Neural cell (in vitro differentiated cells): ENCODE measurements around the gene RAPGEF2. TPM values are rescaled to one million over a fixed set of nuclear protein-coding genes. Genes with fewer than 3 reads are reported as not detected.

Source experiments
- H2AFZ ChIP-seq: fragments of 200-600, 300-800 bp; sonication (generic), shearing (Covaris generic); 2 replicates; pipeline ENCODE4 v1.6.0; 2014; ENCODE audit warnings: low read depth, mild to moderate bottlenecking, antibody characterized with exemption, low read length, moderate library complexity
- H3F3A ChIP-seq: fragments of 200-600 bp; shearing (Covaris generic); 2 replicates; pipeline ENCODE4 v1.6.1; 2016; ENCODE audit warnings: mild to moderate bottlenecking, moderate library complexity, mixed read lengths, antibody characterized with exemption, low read length; ENCODE audit not compliant: insufficient read depth, poor library complexity, severe bottlenecking
- H3K27ac ChIP-seq: fragments of 200-600, 300-800 bp; sonication (generic), shearing (Covaris generic); 2 replicates; pipeline ENCODE4 v1.5.1; 2014; ENCODE audit warnings: mild to moderate bottlenecking, low read length, moderate library complexity
- H3K27me3 ChIP-seq: fragments of 300-800, 200-600 bp; sonication (generic), shearing (Covaris generic); 2 replicates; pipeline ENCODE4 v1.6.0; 2014; ENCODE audit warnings: mild to moderate bottlenecking, low read depth, low read length, moderate library complexity; ENCODE audit not compliant: insufficient read depth
- H3K36me3 ChIP-seq: fragments of 300-800, 200-600 bp; sonication (generic), shearing (Covaris generic); 2 replicates; pipeline ENCODE4 v1.5.1; 2014; ENCODE audit warnings: mild to moderate bottlenecking, antibody characterized with exemption, low read length, moderate library complexity; ENCODE audit not compliant: insufficient read depth
- H3K4me2 ChIP-seq: fragments of 300-800, 200-600 bp; sonication (generic), shearing (Covaris generic); 2 replicates; pipeline ENCODE4 v1.6.0; 2014; ENCODE audit warnings: mild to moderate bottlenecking, low read length
- H3K4me3 ChIP-seq: fragments of 300-800, 200-600 bp; sonication (generic), shearing (Covaris generic); 2 replicates; pipeline ENCODE4 v1.5.1; 2014; ENCODE audit warnings: mild to moderate bottlenecking, low read length, moderate library complexity
- H3K79me2 ChIP-seq: fragments of 200-600 bp; shearing (Covaris generic); replicated peaks from 2 replicates; pipeline ENCODE4 v1.6.0; 2014; ENCODE audit warnings: mild to moderate bottlenecking, low read length, moderate library complexity; ENCODE audit not compliant: insufficient read depth
- H3K9ac ChIP-seq: fragments of 300-800, 200-600 bp; sonication (generic), shearing (Covaris generic); 2 replicates; pipeline ENCODE4 v1.6.1; 2016; ENCODE audit warnings: mild to moderate bottlenecking, low read length, mixed read lengths
- H3K9me2 ChIP-seq: fragments of 200-600 bp; shearing (Covaris generic); 2 replicates; pipeline ENCODE4 v1.6.1; 2016; ENCODE audit warnings: mild to moderate bottlenecking, low read length, mixed read lengths; ENCODE audit not compliant: insufficient read depth
- H3K9me3 ChIP-seq: fragments of 200-600, 300-800 bp; sonication (generic), shearing (Covaris generic); 2 replicates; pipeline ENCODE4 v1.6.1; 2016; ENCODE audit warnings: mild to moderate bottlenecking, mixed run types, low read length, moderate library complexity, mixed read lengths
- H4K20me1 ChIP-seq: fragments of 200-600 bp; shearing (Covaris generic); 2 replicates; pipeline ENCODE4 v1.6.1; 2016; ENCODE audit warnings: mild to moderate bottlenecking, mixed run types; ENCODE audit not compliant: insufficient read depth
- CTCF ChIP-seq: fragments of 450-650 bp; IDR thresholded peaks from 2 replicates; pipeline ENCODE4 v1.5.1; 2014; ENCODE audit warnings: antibody characterized with exemption, mild to moderate bottlenecking, moderate library complexity; ENCODE audit not compliant: poor library complexity, severe bottlenecking
- EP300 ChIP-seq: fragments of 450-650 bp; conservative IDR thresholded peaks from 2 replicates; pipeline ENCODE4 v1.6.1; 2014; ENCODE audit warnings: antibody characterized with exemption, mild to moderate bottlenecking, moderate library complexity; ENCODE audit not compliant: poor library complexity, severe bottlenecking
- EZH2 ChIP-seq: fragments of 200-600, 300-800 bp; shearing (Covaris generic), sonication (generic); IDR thresholded peaks from 2 replicates; pipeline ENCODE4 v1.6.1; 2014; ENCODE audit warnings: antibody characterized with exemption, low read length, borderline replicate concordance, mild to moderate bottlenecking; ENCODE audit not compliant: insufficient read depth, poor library complexity, severe bottlenecking
- MXI1 ChIP-seq: fragments of 450-650 bp; conservative IDR thresholded peaks from 2 replicates; pipeline ENCODE4 v1.6.1; 2014; ENCODE audit warnings: antibody characterized with exemption, mild to moderate bottlenecking; ENCODE audit not compliant: poor library complexity, severe bottlenecking
- POLR2AphosphoS5 ChIP-seq: IDR thresholded peaks from 2 replicates; pipeline ENCODE4 v1.6.1; 2012
- RAD21 ChIP-seq: fragments of 450-650 bp; conservative IDR thresholded peaks from 2 replicates; pipeline ENCODE4 v1.6.1; 2014; ENCODE audit warnings: antibody characterized with exemption, mild to moderate bottlenecking, moderate library complexity
- REST ChIP-seq: IDR thresholded peaks from 2 replicates; pipeline ENCODE4 v1.6.1; 2012; ENCODE audit warnings: borderline replicate concordance
- SMC3 ChIP-seq: fragments of 450-650 bp; conservative IDR thresholded peaks from 2 replicates; pipeline ENCODE4 v1.6.1; 2014; ENCODE audit warnings: antibody characterized with exemption, mild to moderate bottlenecking, moderate library complexity; ENCODE audit not compliant: poor library complexity
- TAF1 ChIP-seq: IDR thresholded peaks from 2 replicates; pipeline ENCODE4 v1.6.1; 2012; ENCODE audit warnings: low read depth
- polyA plus RNA-seq: library from polyadenylated mRNA; depleted of rRNA; stranded (reverse); fragments of >200 nt; gene quantifications from 2 replicates; pipeline ENCODE4 v1.2.3, GENCODE V29; 2014

The RAPGEF2 gene
- polyA plus RNA-seq, 1 donor from 2014 or later: 134 TPM

- no peak for TF ChIP-seq CTCF
- TF ChIP-seq REST: no peak
- TF ChIP-seq TAF1: no peak
- no peak for TF ChIP-seq POLR2AphosphoS5
- no peak for TF ChIP-seq MXI1
- no peak for TF ChIP-seq EZH2
- no peak for TF ChIP-seq RAD21
- TF ChIP-seq SMC3: no peak
- no peak for TF ChIP-seq EP300
- Histone ChIP-seq H3K27me3 (no peaks in the 10 kb centered on the region), H3K9me2 (no peaks in the 10 kb centered on the region), H3K9me3 (peaks cover 4% of the 10 kb centered on the region), H2AFZ (no peak overlapping the region), H4K20me1 (no peaks in the 10 kb centered on the region), H3K9ac (no peak overlapping the region), H3K4me2 (no peak overlapping the region), H3K36me3 (no peaks in the 10 kb centered on the region), H3K4me3 (no peak overlapping the region), H3F3A (no peaks in the 10 kb centered on the region), H3K79me2 (no peaks in the 10 kb centered on the region), H3K27ac (no peak overlapping the region)
These were observed 287.8 kb downstream of the RAPGEF2 start for GRCh38 chr4:159390648-159391047.

- no peak overlapping the region for H3K27ac ChIP-seq
These were observed 292.8 kb downstream of the RAPGEF2 start for GRCh38 chr4:159395693-159396092.

GRCh38 chr4:159396151-159396550 lies 293.3 kb downstream of the RAPGEF2 start:
- Histone ChIP-seq H3K4me3 (no peak overlapping the region), H3K9me3 (no peaks in the 10 kb centered on the region), H3K27ac (no peak overlapping the region), H3K4me2 (no peak overlapping the region), H4K20me1 (no peaks in the 10 kb centered on the region), H2AFZ (no peak overlapping the region), H3K9ac (no peak overlapping the region), H3K27me3 (no peaks in the 10 kb centered on the region), H3F3A (no peaks in the 10 kb centered on the region), H3K36me3 (no peaks in the 10 kb centered on the region), H3K9me2 (no peaks in the 10 kb centered on the region), H3K79me2 (no peaks in the 10 kb centered on the region)
- TF ChIP-seq MXI1 (no peak), CTCF (no peak), REST (no peak), EZH2 (no peak), TAF1 (no peak), RAD21 (no peak), EP300 (no peak), POLR2AphosphoS5 (no peak)

More at GRCh38 chr4:159395693-159396092, 292.8 kb downstream of the RAPGEF2 start:
- TF ChIP-seq TAF1 (no peak), RAD21 (no peak), EZH2 (no peak)
- Histone ChIP-seq H3K9me2 (no peaks in the 10 kb centered on the region), H3K27me3 (no peaks in the 10 kb centered on the region), H3F3A (no peaks in the 10 kb centered on the region), H3K36me3 (no peaks in the 10 kb centered on the region), H3K9me3 (no peaks in the 10 kb centered on the region), H3K9ac (no peak overlapping the region), H2AFZ (no peak overlapping the region), H3K4me3 (no peak overlapping the region), H3K4me2 (no peak overlapping the region), H3K79me2 (no peaks in the 10 kb centered on the region), H4K20me1 (no peaks in the 10 kb centered on the region)
